Activated T-cell treated with anti-CD3 and anti-CD28 coated beads, Interleukin-2, amount 50 U/mL, for 1 hour (primary cell): ENCODE data around the gene GP1BA.
A peak's percentile ranks its signal among the peaks of the same experiment; 100 is the strongest.

Source experiments
- DNase-seq: peaks from one replicate; pipeline ENCODE4 v3.0.0-alpha.2; 2020

GP1BA gene

GRCh38 chr17:4978726-4979125 lies 46.6 kb downstream of the GP1BA start:
- no peak for DNase-seq

DNA sequence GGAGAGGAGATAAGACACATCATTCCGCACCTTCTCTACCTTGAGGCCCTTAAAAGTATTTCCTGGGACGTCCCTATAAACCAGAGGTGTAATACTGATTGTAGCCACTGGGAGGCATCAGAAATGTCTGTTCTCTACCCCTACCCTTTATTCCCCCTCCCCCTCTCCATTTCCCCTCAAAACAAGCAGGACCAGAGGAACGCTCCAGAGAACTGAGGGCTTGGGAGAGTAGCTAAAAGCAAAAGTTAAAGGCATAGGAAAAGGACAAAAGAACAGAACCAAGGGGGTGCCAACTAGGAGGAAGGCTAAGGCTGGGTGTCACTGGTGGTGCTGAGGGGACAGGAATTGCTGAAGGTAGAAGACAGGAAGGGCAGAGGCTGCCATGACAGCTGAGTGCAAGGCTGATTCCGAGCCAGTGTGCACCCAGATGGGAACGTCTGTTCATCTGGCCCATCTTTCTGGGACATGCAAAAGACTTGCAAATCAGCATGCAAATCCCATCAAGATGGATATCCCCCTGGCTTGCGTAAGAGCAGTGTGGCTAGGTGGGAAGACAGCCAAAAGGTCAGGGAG lies 48.7 kb downstream of the GP1BA start:
- peak; percentile 40 for DNase-seq

GRCh38 chr17:4982305-4982704 lies 50.2 kb downstream of the GP1BA start:
- no peak for DNase-seq
